Thyroid gland (tissue), 4 donors: ENCODE measurements around the gene CORO1C.

Source experiments
- CTCF ChIP-seq, 6 experiments: fragments of 200-600 bp in 3 of 6; fragments of 450-650 bp in 3 of 6; sonication (generic) in 3 of 6; IDR thresholded peaks; one replicate each; pipeline ENCODE4 v1.5.1; 2016 to 2019; ENCODE audit warnings: antibody characterized with exemption in 6 of 6, mild to moderate bottlenecking in 2 of 6, inconsistent platforms in 1 of 6, moderate library complexity in 1 of 6
- POLR2A ChIP-seq, 2 donors: fragments of 450-650 bp; IDR thresholded peaks; one replicate each; pipeline ENCODE4 v1.6.1; 2017; ENCODE audit warnings: antibody characterized with exemption in 2 of 2, mild to moderate bottlenecking in 2 of 2, moderate library complexity in 1 of 2

- no peak for TF ChIP-seq CTCF (IDR thresholded peaks at IDR 0.05)
- TF ChIP-seq POLR2A (IDR thresholded peaks at IDR 0.05) = no peak
These were observed 67.8 kb downstream of the CORO1C start for GRCh38 chr12:108663324-108664015.
